Stimulated activated CD8-positive, alpha-beta memory T cell treated with anti-CD3 and anti-CD28 coated beads, Interleukin-15, amount 100 ng/mL, for 4 hours (primary cell): Measurements from ENCODE around the gene LAMB2.

ENCODE experiments used
- DNase-seq, 2 donors: peaks; one replicate each; pipeline ENCODE4 v3.0.0-alpha.2; 2020; ENCODE audit warnings: low read depth in 2 of 2

LAMB2 gene

DNA sequence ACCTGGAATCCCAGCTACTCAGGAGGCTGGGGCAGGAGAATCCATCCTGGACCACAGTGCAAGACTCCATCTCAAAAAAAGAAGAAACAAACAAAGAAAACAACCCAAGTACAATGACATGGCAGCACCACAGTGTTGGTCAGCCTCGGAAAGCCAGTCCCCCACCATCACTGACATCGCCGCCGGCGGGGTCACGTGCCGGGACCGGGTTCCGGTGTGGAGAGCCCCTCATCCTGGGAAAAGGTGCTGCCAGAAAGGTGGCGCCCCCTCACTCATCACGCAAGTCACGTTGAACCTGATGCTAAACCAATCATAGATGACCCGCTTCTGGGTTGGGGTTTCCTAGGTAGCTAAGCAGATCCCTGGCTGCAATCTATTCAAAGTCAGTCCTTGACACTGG lies 56.7 kb downstream of the LAMB2 start:
- DNase-seq = no peak
